ENCODE results near the gene AKT1. TPM values are rescaled to one million over a fixed set of nuclear protein-coding genes. Genes with fewer than 3 reads are reported as not detected.

The AKT1 gene
- total and polyA plus RNA-seq, 4 donors, result 30.6 to 192 (median 58.7) TPM

DNA sequence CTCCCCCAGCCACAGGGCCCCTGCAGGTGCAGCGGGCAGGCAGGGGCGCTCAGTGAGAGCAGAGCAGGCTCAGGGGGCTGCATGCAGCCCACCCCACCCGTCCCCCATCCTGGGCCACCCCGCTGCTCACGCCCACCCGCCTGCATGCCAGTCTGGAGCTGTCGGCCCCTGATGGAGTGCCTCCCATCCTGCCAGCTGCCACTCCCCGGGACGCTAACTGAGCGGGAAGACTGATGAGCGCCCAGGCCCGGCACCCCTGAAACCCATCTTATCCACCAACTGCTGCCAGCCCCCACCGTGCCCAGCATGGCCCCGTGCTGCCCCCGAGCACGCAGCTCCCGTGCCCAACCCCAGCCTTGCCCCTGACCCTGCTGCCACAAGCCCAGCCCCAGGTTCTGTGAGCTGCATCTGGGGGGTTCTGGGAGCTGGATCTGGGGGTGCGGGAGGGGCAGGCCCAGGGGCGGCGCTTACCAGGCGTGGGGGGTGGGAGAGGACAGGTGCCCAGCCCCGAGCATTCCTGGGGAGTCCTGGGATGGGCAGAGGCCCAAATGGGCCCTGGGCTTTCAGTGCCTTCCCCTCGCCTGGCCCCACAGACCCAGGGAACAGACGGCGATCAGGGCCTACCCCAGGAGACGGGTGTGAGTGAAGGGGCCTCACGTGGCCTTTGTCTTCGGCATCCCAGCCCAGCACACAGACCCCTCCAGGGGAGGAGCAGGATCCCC lies 13.3 kb downstream of the AKT1 start:
- Histone ChIP-seq H3K36me3 (ENCODE audit: control insufficient read depth in 4 of 4, insufficient read depth in 3 of 4, low read depth in 1 of 4, low read length in 3 of 4) (peaks cover 0 to 30% (median 8%) of the 10 kb centered on the region in 4 donors), H3K27ac (ENCODE audit: low read depth in 1 of 2, low read length in 2 of 2) (no peak overlapping the region), H3K9ac (ENCODE audit: low read depth in 1 of 2, low read length in 2 of 2) (no peak overlapping the region), H3K4me1 (ENCODE audit: control insufficient read depth in 4 of 4, insufficient read depth in 4 of 4, low read length in 3 of 4) (peaks cover 2 to 19% (median 16%) of the 10 kb centered on the region in 4 donors), H3K4me3 (ENCODE audit: low read depth in 1 of 3, low read length in 3 of 3) (no peak overlapping the region), H3K9me3 (ENCODE audit: control insufficient read depth in 4 of 4, low read length in 3 of 4) (no peaks in the 10 kb centered on the region), H3K27me3 (ENCODE audit: control insufficient read depth in 4 of 4, insufficient read depth in 4 of 4, low read length in 3 of 4) (no peaks in the 10 kb centered on the region)
- 95% methylated on average over 28 of the region's 28 CpGs for WGBS
- TF ChIP-seq RAD21 (IDR thresholded peaks at IDR 0.05), result no peak
- TF ChIP-seq, protein P1, sequence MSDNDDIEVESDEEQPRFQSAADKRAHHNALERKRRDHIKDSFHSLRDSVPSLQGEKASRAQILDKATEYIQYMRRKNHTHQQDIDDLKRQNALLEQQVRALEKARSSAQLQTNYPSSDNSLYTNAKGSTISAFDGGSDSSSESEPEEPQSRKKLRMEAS (IDR thresholded peaks at IDR 0.05), result no peak
- TF ChIP-seq HNF4G (IDR thresholded peaks at IDR 0.05), result no peak
- TF ChIP-seq EGR1 (IDR thresholded peaks at IDR 0.05; ENCODE audit: low read depth in 2 of 2), result no peak
- no peak for TF ChIP-seq JUND (IDR thresholded peaks at IDR 0.05)
- no peak for TF ChIP-seq NR2F2 (IDR thresholded peaks at IDR 0.05)
- TF ChIP-seq ZBTB33 (IDR thresholded peaks at IDR 0.05), result no peak
- TF ChIP-seq, protein P2, sequence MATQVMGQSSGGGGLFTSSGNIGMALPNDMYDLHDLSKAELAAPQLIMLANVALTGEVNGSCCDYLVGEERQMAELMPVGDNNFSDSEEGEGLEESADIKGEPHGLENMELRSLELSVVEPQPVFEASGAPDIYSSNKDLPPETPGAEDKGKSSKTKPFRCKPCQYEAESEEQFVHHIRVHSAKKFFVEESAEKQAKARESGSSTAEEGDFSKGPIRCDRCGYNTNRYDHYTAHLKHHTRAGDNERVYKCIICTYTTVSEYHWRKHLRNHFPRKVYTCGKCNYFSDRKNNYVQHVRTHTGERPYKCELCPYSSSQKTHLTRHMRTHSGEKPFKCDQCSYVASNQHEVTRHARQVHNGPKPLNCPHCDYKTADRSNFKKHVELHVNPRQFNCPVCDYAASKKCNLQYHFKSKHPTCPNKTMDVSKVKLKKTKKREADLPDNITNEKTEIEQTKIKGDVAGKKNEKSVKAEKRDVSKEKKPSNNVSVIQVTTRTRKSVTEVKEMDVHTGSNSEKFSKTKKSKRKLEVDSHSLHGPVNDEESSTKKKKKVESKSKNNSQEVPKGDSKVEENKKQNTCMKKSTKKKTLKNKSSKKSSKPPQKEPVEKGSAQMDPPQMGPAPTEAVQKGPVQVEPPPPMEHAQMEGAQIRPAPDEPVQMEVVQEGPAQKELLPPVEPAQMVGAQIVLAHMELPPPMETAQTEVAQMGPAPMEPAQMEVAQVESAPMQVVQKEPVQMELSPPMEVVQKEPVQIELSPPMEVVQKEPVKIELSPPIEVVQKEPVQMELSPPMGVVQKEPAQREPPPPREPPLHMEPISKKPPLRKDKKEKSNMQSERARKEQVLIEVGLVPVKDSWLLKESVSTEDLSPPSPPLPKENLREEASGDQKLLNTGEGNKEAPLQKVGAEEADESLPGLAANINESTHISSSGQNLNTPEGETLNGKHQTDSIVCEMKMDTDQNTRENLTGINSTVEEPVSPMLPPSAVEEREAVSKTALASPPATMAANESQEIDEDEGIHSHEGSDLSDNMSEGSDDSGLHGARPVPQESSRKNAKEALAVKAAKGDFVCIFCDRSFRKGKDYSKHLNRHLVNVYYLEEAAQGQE (IDR thresholded peaks at IDR 0.05), result no peak
- no peak for DNase-seq (ENCODE audit: low spot score)

- Histone ChIP-seq H3K4me1 (ENCODE audit: control insufficient read depth in 4 of 4, insufficient read depth in 4 of 4, low read length in 3 of 4) (peaks cover 0 to 12% (median 9%) of the 10 kb centered on the region in 4 donors), H3K4me3 (ENCODE audit: low read depth in 1 of 3, low read length in 3 of 3) (no peak overlapping the region), H3K9ac (ENCODE audit: low read depth in 1 of 2, low read length in 2 of 2) (no peak overlapping the region), H3K27ac (ENCODE audit: low read depth in 1 of 2, low read length in 2 of 2) (no peak overlapping the region), H3K9me3 (ENCODE audit: control insufficient read depth in 4 of 4, low read length in 3 of 4) (no peaks in the 10 kb centered on the region), H3K36me3 (ENCODE audit: control insufficient read depth in 4 of 4, insufficient read depth in 3 of 4, low read depth in 1 of 4, low read length in 3 of 4) (peaks cover 3 to 36% (median 12%) of the 10 kb centered on the region in 4 donors), H3K27me3 (ENCODE audit: control insufficient read depth in 4 of 4, insufficient read depth in 4 of 4, low read length in 3 of 4) (no peaks in the 10 kb centered on the region)
- no peak for TF ChIP-seq CTCF (IDR thresholded peaks at IDR 0.05; ENCODE audit: low read depth, low read length, missing input control)
- TF ChIP-seq JUND (IDR thresholded peaks at IDR 0.05), result no peak
- TF ChIP-seq ATF3 (IDR thresholded peaks at IDR 0.05), result no peak
- no peak for TF ChIP-seq FOXA2 (IDR thresholded peaks at IDR 0.05)
- TF ChIP-seq, protein P2 (IDR thresholded peaks at IDR 0.05), result no peak
- no peak for DNase-seq (ENCODE audit: low spot score)
- WGBS, result 94% methylated on average over 20 of the region's 20 CpGs
Measured at GRCh38 chr14:104781271-104782077, 14.1 kb downstream of the AKT1 start.

Measured in liver (tissue), 9 donors.